Fibroblast of skin of left biceps (primary cell): ENCODE measurements around the gene PRRT1B.
A peak's percentile ranks its signal among the peaks of the same experiment; 100 is the strongest.
"Not testable (repeated sequence)": the region's sequence is repeated elsewhere in the genome, so short reads cannot be mapped to it uniquely, and the experiment has no call there.

ENCODE experiments used
- DNase-seq, 2 experiments: peaks; one replicate each; pipeline ENCODE4 v3.0.0-alpha.2; 2013; ENCODE audit warnings: low read depth in 2 of 2

The PRRT1B gene

GRCh38 chr9:131549186-131549585, 3.9 kb downstream of the PRRT1B start:
- not testable (repeated sequence) for DNase-seq

GRCh38 chr9:131550465-131550864, 5.1 kb downstream of the PRRT1B start:
- DNase-seq: not testable (repeated sequence)

- DNase-seq: no peak
Observed at GRCh38 chr9:131552030-131552429, 6.7 kb downstream of the PRRT1B start.

GRCh38 chr9:131554087-131554842, 8.9 kb downstream of the PRRT1B start:
- DNase-seq: no peak

GRCh38 chr9:131554843-131555351, 9.6 kb downstream of the PRRT1B start:
- no peak for DNase-seq

- no peak for DNase-seq
Observed at GRCh38 chr9:131555841-131556673, 10.7 kb downstream of the PRRT1B start.

GRCh38 chr9:131557855-131558548, 12.7 kb downstream of the PRRT1B start:
- no peak for DNase-seq

- DNase-seq: no peak
Observed at GRCh38 chr9:131559421-131560000, 14.2 kb downstream of the PRRT1B start.

- peak in 1 of 2 experiments; percentile 4 for DNase-seq
Observed at GRCh38 chr9:131562032-131562959, 17.0 kb downstream of the PRRT1B start.

GRCh38 chr9:131565369-131565768, 20.0 kb downstream of the PRRT1B start:
- DNase-seq: no peak

GRCh38 chr9:131566158-131566557, 20.8 kb downstream of the PRRT1B start:
- no peak for DNase-seq

- DNase-seq: no peak
Observed at GRCh38 chr9:131567910-131568309, 22.6 kb downstream of the PRRT1B start.

GRCh38 chr9:131574730-131575640, 29.7 kb downstream of the PRRT1B start:
- no peak for DNase-seq

GRCh38 chr9:131575946-131576853, 30.9 kb downstream of the PRRT1B start:
- no peak for DNase-seq

- no peak for DNase-seq
Observed at GRCh38 chr9:131577005-131578000, 32.0 kb downstream of the PRRT1B start.

GRCh38 chr9:131578021-131578420, 32.7 kb downstream of the PRRT1B start:
- DNase-seq: no peak
